GM21576 (cell line): ENCODE data around the gene ITFG1.
"Not testable (repeated sequence)": the region's sequence is repeated elsewhere in the genome, so short reads cannot be mapped to it uniquely, and the experiment has no call there.

Experiments used
- ATAC-seq: cut with Tn5 transposase; IDR thresholded peaks from one replicate; pipeline ENCODE4 v1.9.1; 2021; ENCODE audit warnings: mild to moderate bottlenecking, moderate library complexity; ENCODE audit not compliant: unreplicated experiment

The ITFG1 gene

DNA sequence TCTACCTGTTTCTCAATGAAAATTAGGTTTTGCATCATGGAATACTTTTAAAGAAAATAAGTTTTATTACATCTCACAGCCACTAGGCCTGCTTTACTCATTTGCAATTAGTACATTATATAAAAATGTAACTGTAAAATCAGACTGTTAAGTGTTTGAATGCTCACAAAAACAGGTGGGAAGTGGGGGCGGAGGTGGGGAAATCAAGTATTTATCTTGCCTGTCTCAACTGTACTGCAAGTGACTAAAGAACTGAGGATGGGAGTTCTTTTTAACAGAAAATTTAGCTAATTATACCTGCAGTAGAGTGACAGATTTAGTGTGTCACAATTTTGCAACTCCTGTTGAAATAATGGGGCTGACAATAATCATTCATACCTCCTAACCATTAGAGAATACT lies 34.1 kb downstream of the ITFG1 start:
- ATAC-seq: no peak

DNA sequence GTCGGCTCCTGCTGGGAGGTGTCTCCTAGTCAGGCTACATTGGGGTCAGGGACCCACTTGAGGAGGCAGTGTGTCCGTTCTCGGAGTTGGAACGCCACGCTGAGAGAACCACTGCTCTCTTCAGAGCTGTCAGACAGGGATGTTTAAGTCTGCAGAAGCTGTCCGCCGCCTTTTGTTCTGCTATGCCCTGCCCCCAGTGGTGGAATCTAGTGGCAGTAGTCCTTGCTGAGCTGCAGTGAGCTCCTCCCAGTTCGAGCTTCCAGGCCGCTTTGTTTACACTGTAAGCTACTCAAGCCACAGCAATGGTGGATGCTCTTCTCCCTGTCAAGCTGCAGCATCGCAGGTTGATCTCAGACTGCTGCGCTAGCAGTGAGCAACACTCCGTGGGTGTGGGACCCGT lies 36.0 kb downstream of the ITFG1 start:
- ATAC-seq: no peak

DNA sequence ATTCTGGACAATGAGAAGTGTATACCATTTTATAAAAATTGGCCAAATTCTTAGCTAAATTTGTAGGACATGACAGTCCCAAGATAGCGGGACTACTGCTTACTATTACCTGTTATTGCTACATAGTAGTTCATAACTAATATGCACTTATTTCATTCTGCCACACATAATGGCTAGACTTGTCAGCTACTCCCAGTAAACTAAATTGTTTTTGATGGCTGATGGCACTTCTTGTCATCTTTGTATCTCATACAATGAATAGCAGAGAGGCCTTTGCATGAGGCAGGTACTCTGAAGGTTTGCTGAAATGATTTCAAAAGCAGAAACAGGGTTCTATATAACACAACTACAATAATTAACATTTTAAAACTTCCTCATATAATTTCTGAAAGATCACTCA lies 44.0 kb downstream of the ITFG1 start:
- ATAC-seq: no peak

DNA sequence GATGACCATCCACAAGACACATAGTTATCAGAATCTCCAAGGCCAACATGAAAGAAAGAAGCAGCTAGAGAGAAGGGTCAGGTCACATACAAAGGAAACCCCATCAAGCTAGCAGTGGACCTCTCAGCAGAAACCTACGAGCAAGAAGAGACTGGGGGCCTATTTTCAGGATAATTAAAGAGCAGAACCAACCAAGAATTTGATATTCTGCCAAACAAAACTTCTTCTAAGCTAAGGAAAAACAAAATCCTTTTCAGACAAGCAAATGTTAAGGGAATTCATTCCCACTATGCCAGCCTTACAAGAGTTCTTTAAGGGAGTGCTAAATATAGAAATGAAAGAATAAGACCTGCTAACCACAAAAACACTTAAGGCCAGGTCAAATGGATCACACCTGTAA lies 47.8 kb downstream of the ITFG1 start:
- no peak for ATAC-seq

DNA sequence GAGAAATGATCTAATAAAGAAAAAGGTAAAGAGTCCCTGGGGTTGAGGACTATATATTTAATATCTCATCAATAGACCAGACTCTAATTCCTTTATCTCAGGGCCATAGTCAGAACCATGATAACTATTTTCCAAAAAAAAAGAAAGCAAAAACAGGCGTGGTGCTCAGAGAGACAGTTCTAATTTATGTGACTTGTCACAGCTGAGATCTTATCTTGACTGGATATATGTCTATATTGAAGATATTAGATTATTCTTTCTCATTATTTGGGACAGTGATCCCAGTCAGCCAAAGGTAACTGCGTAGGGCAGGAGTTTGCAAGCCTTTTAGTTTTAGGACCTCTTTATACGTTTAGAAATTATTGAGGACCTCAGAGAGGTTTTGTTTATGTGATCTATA lies 52.4 kb downstream of the ITFG1 start:
- ATAC-seq: no peak

DNA sequence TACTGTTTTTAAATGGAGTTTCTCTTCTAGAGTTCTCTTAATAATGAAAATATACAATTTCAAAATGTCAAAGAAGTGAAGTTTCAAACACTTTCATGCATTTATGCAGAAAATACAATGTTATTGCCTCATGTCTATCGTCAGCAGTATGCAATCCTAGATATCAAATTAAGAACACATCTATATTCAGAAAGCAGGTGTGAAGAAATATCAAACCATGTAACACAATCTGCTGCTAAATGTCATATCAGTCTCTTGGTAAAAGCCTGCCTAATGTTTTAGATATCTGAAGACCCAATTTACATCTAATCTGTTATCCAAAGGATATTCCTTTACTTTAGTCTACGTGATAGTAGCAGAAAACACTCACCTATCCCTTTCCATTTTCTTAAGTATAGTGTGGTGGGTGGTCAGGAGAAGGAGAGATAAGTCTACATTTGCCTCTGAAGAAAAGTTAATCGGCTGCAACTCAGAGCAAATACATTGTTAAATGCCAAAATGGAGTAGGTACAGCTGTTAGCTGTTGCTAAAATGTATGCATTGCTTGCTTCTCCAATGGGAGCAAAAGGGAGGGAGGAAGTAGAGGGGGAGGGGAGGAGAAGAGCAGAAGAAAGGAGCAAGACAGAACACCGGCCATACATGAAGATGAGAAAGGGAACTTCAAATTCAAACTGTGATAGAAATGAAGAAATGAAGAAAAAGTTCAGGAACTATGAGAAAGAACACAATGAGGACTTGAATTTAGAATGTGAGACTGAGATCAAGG lies 64.9 kb downstream of the ITFG1 start:
- no peak for ATAC-seq

DNA sequence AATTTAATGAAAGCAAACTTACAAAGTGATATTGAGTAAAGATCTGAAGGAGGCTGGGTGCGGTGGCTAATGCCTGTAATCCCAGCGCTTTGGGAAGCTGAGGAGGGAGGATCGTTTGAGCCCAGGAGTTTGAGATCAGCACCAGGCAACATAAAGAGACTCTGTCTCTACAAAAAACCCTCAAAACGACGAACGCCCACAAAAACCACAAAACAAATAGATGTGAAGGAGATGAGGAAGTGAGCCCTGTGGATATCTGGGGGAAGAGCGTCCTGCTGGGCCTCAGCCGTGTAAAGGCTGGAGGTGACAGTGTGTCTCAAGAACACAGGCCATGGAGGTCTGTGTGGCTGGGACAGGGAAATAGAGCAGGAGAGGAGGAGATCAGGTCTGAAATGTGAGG lies 68.8 kb downstream of the ITFG1 start:
- ATAC-seq: peak; percentile 87

DNA sequence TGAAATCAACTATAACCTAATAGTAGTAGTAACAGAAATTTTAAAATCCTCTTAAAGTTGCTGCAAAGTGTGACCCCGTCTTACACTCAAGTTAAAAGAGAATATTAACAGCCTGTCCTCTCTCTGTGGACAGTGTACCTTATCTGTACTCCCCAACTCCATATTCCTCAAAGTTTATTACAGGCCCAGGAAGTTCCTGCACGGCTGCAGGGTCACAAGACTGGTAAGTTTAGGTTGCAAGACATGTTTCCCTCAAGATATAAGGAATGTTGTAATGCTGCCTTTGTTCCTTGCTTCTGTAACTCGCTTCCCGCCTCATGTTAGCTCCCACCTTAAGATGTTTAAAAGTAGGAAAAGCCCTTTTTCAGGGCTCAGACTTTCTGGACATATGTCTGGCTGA lies 72.2 kb downstream of the ITFG1 start:
- ATAC-seq: no peak

DNA sequence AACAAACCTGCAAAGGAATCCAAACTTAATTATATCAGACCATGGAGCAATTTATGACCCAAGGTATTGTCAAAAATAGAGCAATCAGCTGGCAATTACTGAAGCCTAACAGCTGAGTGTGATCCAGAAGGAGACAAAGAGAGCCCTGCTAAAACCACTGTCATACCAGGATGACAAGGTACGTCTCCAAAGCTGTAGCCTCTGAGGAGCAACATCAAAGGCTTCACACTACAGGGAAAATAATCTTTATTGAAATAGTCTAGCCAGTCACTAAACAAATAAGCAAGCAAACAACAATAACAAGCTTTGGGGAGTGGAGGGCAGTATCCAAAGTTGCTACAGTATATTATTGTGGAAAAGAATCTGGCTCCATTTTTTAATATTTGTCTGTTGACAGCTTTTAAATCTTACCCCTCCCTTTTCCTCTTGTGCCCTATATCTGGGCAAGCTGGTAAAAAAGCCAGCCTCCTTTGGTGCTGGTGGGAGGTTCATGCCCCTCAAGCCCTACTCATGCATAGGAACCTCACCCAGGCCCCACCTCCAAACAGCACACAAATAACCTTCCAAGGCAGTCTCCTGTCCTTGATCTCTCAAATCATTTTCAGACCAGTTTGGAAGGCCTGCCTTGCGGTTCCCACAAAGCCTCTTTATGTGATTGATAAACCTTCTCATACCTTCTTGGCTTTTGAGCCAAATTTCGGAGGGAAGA lies 73.7 kb downstream of the ITFG1 start:
- ATAC-seq: no peak

DNA sequence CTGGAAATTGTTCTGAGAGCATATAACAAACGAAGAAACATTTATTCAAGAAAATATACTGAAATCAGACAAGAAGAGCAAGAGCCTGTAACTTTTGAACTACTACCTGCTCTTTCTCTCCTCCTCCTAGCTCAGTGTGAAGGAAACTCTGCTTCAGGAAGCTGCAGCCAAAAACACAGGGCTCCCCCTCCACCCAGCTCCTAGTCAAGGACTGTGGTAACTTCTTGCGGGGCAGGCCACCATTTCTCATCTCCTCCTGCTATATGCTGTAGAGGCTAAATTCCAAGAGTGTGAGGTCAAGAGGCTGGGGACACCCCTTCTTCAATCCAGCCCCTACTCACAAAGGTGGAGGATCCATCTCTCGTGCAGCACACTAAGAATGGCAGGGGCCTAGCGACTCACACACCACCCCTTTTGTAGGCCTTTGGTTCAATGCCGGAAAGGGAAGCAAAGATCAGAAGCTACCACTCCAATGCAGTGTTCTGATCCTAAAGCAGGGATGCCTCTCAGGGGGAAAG lies 74.6 kb downstream of the ITFG1 start:
- no peak for ATAC-seq

DNA sequence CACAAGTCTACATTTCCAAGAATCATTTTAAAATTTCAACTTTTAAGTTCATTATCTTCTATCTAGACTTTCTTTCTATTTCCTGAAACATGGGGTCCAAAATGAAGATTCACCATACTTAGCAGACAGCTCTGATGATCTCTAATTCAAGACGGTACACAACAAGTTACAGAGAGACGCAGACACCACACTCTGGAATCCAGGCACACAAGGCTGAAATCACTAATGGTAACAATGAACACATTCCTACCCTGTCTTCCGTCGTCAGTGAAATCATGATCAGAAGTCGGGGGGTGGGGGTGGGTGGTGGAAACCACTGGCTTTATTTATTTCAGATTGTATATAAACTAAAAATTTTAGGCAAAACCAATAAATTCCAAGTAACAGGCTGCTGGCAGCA lies 78.5 kb downstream of the ITFG1 start:
- ATAC-seq: no peak

DNA sequence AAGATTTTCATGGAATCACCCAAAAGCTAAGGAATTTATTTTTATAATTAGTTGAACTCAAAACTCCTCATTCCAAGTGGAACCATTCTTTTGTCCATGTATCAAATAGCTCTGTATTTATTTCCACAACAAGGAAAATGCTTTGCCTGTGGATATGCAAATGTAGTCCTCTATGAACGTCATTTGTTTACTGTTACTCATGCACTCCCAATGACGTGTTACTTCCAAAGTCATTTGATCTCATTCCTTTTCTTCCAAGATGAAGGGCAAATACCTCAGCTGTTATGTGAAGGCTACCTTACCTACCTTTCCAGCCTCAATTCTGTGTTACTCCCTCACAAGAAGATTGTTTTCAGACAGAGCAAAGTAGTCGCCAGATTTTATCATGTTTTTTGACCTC lies 83.7 kb downstream of the ITFG1 start:
- no peak for ATAC-seq

DNA sequence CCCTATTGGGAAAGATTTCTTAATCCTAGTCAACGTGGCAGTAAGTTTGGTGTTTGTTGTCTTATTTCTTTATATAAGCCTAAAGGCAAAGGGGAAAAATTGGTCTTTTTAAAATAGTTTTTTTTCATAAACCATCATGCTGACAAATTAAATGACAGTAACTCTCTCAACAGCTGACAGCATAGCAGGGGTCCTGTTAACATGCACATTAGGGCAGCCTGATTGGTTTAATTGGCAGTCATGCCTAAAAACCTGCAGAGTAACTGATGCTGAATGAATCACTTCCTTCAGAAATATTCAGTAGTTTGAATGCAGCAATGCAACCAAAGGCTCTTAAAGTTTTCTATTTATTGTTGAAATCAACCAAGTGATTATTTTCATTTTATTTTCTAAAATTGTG lies 85.4 kb downstream of the ITFG1 start:
- no peak for ATAC-seq

DNA sequence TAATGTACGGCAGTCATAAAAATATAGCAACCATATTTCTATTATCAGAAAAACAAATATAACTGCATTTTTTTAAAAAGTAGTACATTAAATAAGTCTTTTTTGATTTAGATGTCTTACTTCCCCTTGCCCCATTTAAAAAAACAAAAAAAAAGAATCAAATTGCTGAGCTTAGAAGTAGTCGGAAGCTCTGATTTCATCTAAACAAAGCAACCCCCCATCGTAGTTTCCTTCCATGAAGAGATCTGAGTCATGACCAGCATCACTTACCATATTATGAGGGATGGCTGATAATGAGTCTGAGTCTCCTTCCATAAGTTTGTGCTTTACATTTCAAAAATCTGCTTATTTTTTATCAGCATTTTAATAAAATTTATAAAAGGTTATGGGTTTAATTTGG lies 86.2 kb downstream of the ITFG1 start:
- ATAC-seq: no peak

DNA sequence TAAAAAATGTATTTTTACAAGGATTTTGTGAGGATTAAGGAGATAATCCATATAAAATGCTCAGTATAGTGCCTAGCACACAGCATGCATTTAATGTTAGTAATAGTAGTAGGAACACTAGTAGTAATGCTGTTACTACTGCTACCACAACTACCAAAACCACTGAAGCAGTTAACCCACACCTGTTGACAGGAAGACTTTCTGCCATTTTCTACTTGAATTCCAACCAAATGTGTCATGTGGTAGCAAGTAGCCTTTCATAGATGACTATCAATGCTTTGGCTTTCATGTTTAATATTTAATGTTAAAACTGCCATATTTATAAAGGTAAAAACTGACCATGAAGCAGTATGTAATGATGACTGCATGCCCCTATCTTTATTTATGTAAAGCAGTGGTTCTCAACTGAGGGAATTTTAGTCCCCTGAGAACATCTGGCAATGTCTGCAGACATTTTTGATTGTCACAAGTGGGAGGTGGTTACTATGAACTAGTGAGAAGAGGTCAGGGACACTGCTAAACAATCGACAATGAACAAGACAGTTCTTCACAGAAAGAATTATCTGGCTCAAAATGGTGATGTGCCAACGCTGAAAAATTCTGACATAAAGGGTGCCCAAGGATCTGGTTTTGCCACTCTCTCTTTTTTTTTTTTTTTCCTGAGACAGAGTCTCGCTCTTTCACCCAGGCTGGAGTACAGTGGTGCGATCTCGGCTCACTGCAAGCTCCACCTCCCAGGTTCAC lies 89.4 kb downstream of the ITFG1 start:
- ATAC-seq: no peak

DNA sequence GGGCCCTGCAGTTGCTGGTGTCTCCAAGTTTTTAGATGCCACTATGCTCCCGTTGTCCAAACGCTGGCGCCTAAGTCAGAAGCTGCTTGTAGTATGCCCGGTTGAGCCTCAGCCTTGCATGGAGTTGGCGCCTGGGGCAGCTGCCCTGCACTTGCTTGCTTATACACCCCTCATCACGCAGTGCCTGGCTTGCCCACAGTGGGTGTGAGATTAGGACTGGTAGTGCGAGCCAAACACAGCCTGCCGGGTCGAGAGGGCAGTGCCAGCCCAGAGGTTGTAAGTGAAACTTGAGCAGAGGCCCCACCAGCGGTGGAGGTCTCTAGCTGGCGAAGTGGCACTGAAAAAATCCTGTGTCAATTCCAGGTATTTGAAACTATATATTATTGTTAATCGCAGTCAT lies 90.3 kb downstream of the ITFG1 start:
- no peak for ATAC-seq

DNA sequence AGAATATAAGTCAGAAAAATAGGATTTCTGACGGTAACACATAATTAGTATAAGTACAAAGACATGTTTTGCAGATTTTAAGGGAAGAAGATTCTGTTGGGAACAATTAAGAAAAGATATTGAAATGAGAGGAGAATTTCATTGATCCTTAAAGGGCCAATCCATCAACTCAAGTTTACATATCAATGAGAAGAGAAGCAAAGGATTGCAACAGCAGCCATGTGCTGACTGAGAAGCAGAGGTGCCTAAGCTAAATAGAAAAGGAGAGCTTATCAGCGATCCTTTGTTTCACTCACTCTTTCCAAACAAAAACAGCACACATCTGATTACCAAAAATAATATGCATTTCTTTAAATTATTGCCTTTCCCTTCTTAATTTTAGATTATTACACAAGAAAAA lies 94.6 kb downstream of the ITFG1 start:
- no peak for ATAC-seq

DNA sequence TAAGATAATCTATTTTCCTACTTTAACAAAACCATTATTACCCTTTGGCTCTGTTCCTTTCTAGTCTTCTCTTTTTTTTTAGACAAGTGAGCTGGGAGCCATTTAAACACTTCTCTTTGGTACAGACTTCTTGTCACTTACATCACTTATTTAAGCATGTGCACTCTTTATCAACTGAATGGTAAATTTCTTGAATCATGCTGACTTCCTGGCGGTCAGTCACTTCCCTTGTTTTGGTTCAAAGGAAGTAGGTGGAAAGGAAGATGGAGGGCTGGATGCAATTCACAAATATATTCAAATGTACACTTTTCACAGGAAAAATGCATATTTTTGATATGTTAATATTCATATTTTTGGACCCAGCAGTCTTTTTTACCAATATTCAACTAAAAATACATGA lies 97.1 kb downstream of the ITFG1 start:
- no peak for ATAC-seq

DNA sequence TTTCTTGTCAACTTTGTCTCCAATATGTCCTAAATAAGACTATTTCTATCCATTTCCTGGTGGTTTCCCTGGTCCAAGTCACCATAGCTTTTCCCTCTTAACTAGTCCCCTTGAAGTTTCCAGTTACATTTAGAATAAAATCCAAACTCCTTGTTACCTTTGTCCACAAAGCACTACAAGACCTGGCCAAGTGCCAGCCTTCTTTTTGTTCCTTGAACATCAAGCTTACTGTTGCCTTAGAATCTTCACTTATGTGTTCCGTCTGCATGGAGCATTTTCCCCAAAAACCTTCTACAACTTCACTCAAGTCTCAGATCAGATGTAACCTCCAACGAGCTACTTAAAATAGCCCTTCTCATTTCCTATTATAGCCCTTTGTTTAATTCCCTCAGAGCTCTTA lies 101.4 kb downstream of the ITFG1 start:
- ATAC-seq: no peak

DNA sequence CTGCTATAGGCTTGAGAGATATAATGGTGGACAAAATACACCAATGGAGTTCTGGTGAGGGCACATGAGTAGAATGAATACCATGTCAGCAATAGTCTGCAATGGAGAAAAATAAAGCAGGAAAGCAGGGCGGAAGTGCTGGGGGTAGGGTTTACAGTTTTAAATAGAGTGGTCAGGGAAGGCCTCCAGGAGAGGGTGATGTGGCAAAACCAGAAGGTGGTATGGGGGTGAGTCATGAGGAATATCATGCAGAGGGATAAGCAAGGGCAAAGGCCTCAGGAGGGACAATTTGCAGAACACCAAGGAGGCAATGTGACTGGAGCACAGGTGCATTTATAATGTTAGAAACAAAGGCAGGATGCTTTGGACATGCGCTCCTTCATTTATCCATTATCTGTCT lies 102.0 kb downstream of the ITFG1 start:
- no peak for ATAC-seq

DNA sequence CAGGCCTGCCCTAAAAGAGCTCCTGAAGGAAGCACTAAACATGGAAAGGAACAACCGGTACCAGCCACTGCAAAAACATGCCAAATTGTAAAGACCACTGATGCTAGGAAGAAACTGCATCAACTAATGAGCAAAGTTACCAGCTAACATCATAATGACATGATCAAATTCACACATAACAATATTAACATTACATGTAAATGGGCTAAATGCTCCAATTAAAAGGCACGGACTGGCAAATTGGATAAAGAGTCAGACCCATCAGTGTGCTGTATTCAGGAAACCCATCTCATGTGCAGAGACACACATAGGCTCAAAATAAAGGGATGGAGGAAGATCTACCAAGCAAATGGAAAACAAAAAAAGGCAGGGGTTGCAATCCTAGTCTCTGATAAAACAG lies 111.8 kb downstream of the ITFG1 start:
- ATAC-seq: not testable (repeated sequence)
